Astrocyte (in vitro differentiated cells and primary cell): ENCODE measurements around the gene S1PR5. TPM values are rescaled to one million over a fixed set of nuclear protein-coding genes. Genes with fewer than 3 reads are reported as not detected.

ENCODE experiments used
- DNase-seq: peaks from one replicate; pipeline ENCODE4 v3.0.0-alpha.2; 2010; ENCODE audit warnings: low read depth
- FAIRE-seq: peaks from 2 replicates; lab custom pipeline; 2011; peaks lifted over from hg19 to GRCh38; lab: Jason Lieb, UNC
- H2AFZ ChIP-seq: 2 replicates; pipeline ENCODE4 v1.6.0; 2012; ENCODE audit warnings: low read depth, low read length, inconsistent platforms
- H3K27ac ChIP-seq: 2 replicates; pipeline ENCODE4 v1.5.1; 2011; ENCODE audit warnings: low read depth, low read length, inconsistent platforms
- H3K27me3 ChIP-seq: 2 replicates; pipeline ENCODE4 v1.6.0; 2011; ENCODE audit warnings: low read length, inconsistent platforms; ENCODE audit not compliant: insufficient read depth
- H3K36me3 ChIP-seq: 2 replicates; pipeline ENCODE4 v1.5.1; 2011; ENCODE audit warnings: low read length, inconsistent platforms; ENCODE audit not compliant: insufficient read depth
- H3K4me1 ChIP-seq: 2 replicates; pipeline ENCODE4 v1.5.1; 2011; ENCODE audit warnings: low read length, inconsistent platforms; ENCODE audit not compliant: insufficient read depth
- H3K4me2 ChIP-seq: 2 replicates; pipeline ENCODE4 v1.6.0; 2012; ENCODE audit warnings: low read length, inconsistent platforms
- H3K4me3 ChIP-seq: 2 replicates; pipeline ENCODE4 v1.5.1; 2011; ENCODE audit warnings: low read depth, mild to moderate bottlenecking, low read length, inconsistent platforms; ENCODE audit not compliant: insufficient read depth
- H3K79me2 ChIP-seq: 2 replicates; pipeline ENCODE4 v1.6.0; 2012; ENCODE audit warnings: mild to moderate bottlenecking, low read length, inconsistent platforms; ENCODE audit not compliant: insufficient read depth
- H3K9ac ChIP-seq: 2 replicates; pipeline ENCODE4 v1.6.0; 2012; ENCODE audit warnings: mild to moderate bottlenecking, low read length, inconsistent platforms
- H3K9me3 ChIP-seq: 2 replicates; pipeline ENCODE4 v1.5.1; 2012; ENCODE audit warnings: low read depth, mild to moderate bottlenecking, low read length, inconsistent platforms; ENCODE audit not compliant: insufficient read depth
- H4K20me1 ChIP-seq: 2 replicates; pipeline ENCODE4 v1.6.0; 2012; ENCODE audit warnings: low read length, inconsistent platforms; ENCODE audit not compliant: insufficient read depth
- H3K27ac Mint-ChIP-seq: one replicate; pipeline ENCODE4 v1.8.0; 2021; ENCODE audit warnings: mild to moderate bottlenecking, mixed read lengths; ENCODE audit not compliant: unreplicated experiment
- H3K27me3 Mint-ChIP-seq: one replicate; pipeline ENCODE4 v1.8.0; 2021; ENCODE audit warnings: low read depth, mixed read lengths; ENCODE audit not compliant: unreplicated experiment
- H3K36me3 Mint-ChIP-seq: one replicate; pipeline ENCODE4 v1.8.0; 2021; ENCODE audit warnings: low read depth, mixed read lengths; ENCODE audit not compliant: unreplicated experiment
- H3K4me1 Mint-ChIP-seq: one replicate; pipeline ENCODE4 v1.8.0; 2021; ENCODE audit warnings: low read depth, mixed read lengths; ENCODE audit not compliant: unreplicated experiment
- H3K4me3 Mint-ChIP-seq: one replicate; pipeline ENCODE4 v1.8.0; 2021; ENCODE audit warnings: mild to moderate bottlenecking, moderate library complexity, mixed read lengths; ENCODE audit not compliant: unreplicated experiment
- H3K9me3 Mint-ChIP-seq: one replicate; pipeline ENCODE4 v1.8.0; 2021; ENCODE audit warnings: mild to moderate bottlenecking, mixed read lengths; ENCODE audit not compliant: unreplicated experiment
- CTCF ChIP-seq: IDR thresholded peaks from 2 replicates; pipeline ENCODE4 v1.5.1; 2011; ENCODE audit warnings: low read depth, mild to moderate bottlenecking, inconsistent platforms, low read length, moderate library complexity; ENCODE audit not compliant: insufficient read depth
- EZH2 ChIP-seq: IDR thresholded peaks from 2 replicates; pipeline ENCODE4 v1.6.1; 2012; ENCODE audit warnings: mild to moderate bottlenecking, low read length, inconsistent platforms; ENCODE audit not compliant: insufficient read depth
- total RNA-seq: library from RNA; stranded (reverse); gene quantifications from 2 replicates; pipeline ENCODE4 v1.2.1, GENCODE V29; 2021

Gene S1PR5
- total RNA-seq, 1 donor from 2014 or later = 1.00 TPM

GRCh38 chr19:10525636-10526035 lies 8.4 kb upstream of the S1PR5 start:
- Mint-ChIP-seq H3K36me3 (no peaks in the 10 kb centered on the region), H3K27me3 (peaks cover 14% of the 10 kb centered on the region), H3K27ac (no peak overlapping the region), H3K4me1 (no peaks in the 10 kb centered on the region), H3K4me3 (no peak overlapping the region), H3K9me3 (no peaks in the 10 kb centered on the region)
- Histone ChIP-seq H3K27me3 (no peaks in the 10 kb centered on the region), H3K4me1 (no peaks in the 10 kb centered on the region), H3K27ac (no peak overlapping the region), H2AFZ (no peak overlapping the region), H3K36me3 (no peaks in the 10 kb centered on the region), H3K9ac (no peak overlapping the region), H3K4me3 (no peak overlapping the region), H4K20me1 (no peaks in the 10 kb centered on the region), H3K9me3 (no peaks in the 10 kb centered on the region), H3K79me2 (no peaks in the 10 kb centered on the region), H3K4me2 (no peak overlapping the region)
- TF ChIP-seq CTCF (no peak), EZH2 (no peak)
- FAIRE-seq (no peak), DNase-seq (no peak)

GRCh38 chr19:10523135-10523636 lies 5.9 kb upstream of the S1PR5 start:
- Histone ChIP-seq H3K9ac (no peak overlapping the region), H3K4me1 (no peaks in the 10 kb centered on the region), H3K79me2 (no peaks in the 10 kb centered on the region), H3K27me3 (peaks cover 18% of the 10 kb centered on the region), H2AFZ (no peak overlapping the region), H3K4me2 (no peak overlapping the region), H3K9me3 (no peaks in the 10 kb centered on the region), H3K27ac (no peak overlapping the region), H3K4me3 (no peak overlapping the region), H4K20me1 (no peaks in the 10 kb centered on the region), H3K36me3 (no peaks in the 10 kb centered on the region)
- TF ChIP-seq EZH2 = no peak
- no peak for TF ChIP-seq CTCF
- Mint-ChIP-seq H3K36me3 (no peaks in the 10 kb centered on the region), H3K9me3 (no peaks in the 10 kb centered on the region), H3K4me3 (no peak overlapping the region), H3K27me3 (peaks cover 27% of the 10 kb centered on the region), H3K27ac (no peak overlapping the region), H3K4me1 (peaks cover 1% of the 10 kb centered on the region)
- no peak for FAIRE-seq
- no peak for DNase-seq

GRCh38 chr19:10521461-10522171 lies 4.4 kb upstream of the S1PR5 start:
- DNase-seq = no peak
- FAIRE-seq = no peak
- no peaks in the 10 kb centered on the region for H4K20me1 ChIP-seq
- no peak overlapping the region for H2AFZ ChIP-seq
- peaks cover 29% of the 10 kb centered on the region for H3K27me3 ChIP-seq
- H3K27ac ChIP-seq = no peak overlapping the region
- H3K4me1 Mint-ChIP-seq = peaks cover 7% of the 10 kb centered on the region
- no peaks in the 10 kb centered on the region for H3K36me3 ChIP-seq
- no peaks in the 10 kb centered on the region for H3K36me3 Mint-ChIP-seq
- no peak overlapping the region for H3K4me3 Mint-ChIP-seq
- no peak overlapping the region for H3K9ac ChIP-seq
- no peak for TF ChIP-seq CTCF
- TF ChIP-seq EZH2 = no peak
- peaks cover 33% of the 10 kb centered on the region for H3K27me3 Mint-ChIP-seq
- peaks cover 4% of the 10 kb centered on the region for H3K4me1 ChIP-seq
- H3K79me2 ChIP-seq = no peaks in the 10 kb centered on the region
- H3K4me3 ChIP-seq = no peak overlapping the region
- no peaks in the 10 kb centered on the region for H3K9me3 Mint-ChIP-seq
- H3K4me2 ChIP-seq = no peak overlapping the region
- H3K27ac Mint-ChIP-seq = no peak overlapping the region
- H3K9me3 ChIP-seq = no peaks in the 10 kb centered on the region
